GM12878 (cell line): Measurements from ENCODE around the gene ATP13A1. TPM values are rescaled to one million over a fixed set of nuclear protein-coding genes. Genes with fewer than 3 reads are reported as not detected.
"Not testable (repeated sequence)": the region's sequence is repeated elsewhere in the genome, so short reads cannot be mapped to it uniquely, and the experiment has no call there.

Experiments used
- ATAC-seq: fragments of 200-7000 bp; cut with Tn5 transposase; 3 replicates; pipeline ENCODE4 v1.9.1; 2020; ENCODE audit warnings: mild to moderate bottlenecking, moderate library complexity
- BruUV-seq: library from RNA; stranded (reverse); fragments of 400-500 nt; replicated peaks from 2 replicates; lab custom pipeline; 2021; lab: Mats Ljungman, UMichigan
- CTCF ChIA-PET: fragments of 300-600 bp; sonication (Branson Sonifier 250); formaldehyde crosslinking; extraction: SDS; loops from one replicate; lab custom pipeline; 2021; ENCODE audit warnings: inconsistent platforms; lab: Yijun Ruan, JAX
- POLR2A ChIA-PET: fragments of 350-600 bp; formaldehyde crosslinking; extraction: SDS; loops from one replicate; lab custom pipeline; 2021; ENCODE audit warnings: inconsistent platforms; lab: Charles Lee
- RAD21 ChIA-PET: fragments of 300-600 bp; sonication (Branson Sonifier 250); formaldehyde crosslinking; loops from one replicate; lab custom pipeline; 2023; ENCODE audit warnings: antibody characterized with exemption; ENCODE audit not compliant: unreplicated experiment; lab: Charles Lee
- SMC1A ChIA-PET: fragments of 300-600 bp; sonication (Branson Sonifier 250); formaldehyde crosslinking; loops from one replicate; lab custom pipeline; 2023; ENCODE audit not compliant: unreplicated experiment, uncharacterized antibody; lab: Charles Lee
- DNase-seq: peaks from one replicate; pipeline ENCODE4 v3.0.0-alpha.2; 2011; ENCODE audit warnings: low read depth, low spot score
- FAIRE-seq: peaks from 3 replicates; lab custom pipeline; 2011; peaks lifted over from hg19 to GRCh38; lab: Jason Lieb, UNC
- H2AFZ ChIP-seq: 2 replicates; pipeline ENCODE4 v1.6.0; 2011; ENCODE audit warnings: low read depth, low read length, control low read depth; ENCODE audit not compliant: control insufficient read depth
- H3K27ac ChIP-seq: 2 replicates; pipeline ENCODE4 v1.5.1; 2011; ENCODE audit warnings: control low read depth; ENCODE audit not compliant: control insufficient read depth, insufficient read depth
- H3K27me3 ChIP-seq, 2 experiments: replicated peaks in 1 of 2; 2 replicates each; pipeline versions ENCODE4 v1.6.0 to v1.6.1; 2011; ENCODE audit warnings: low read length in 1 of 2; ENCODE audit not compliant: control insufficient read depth in 2 of 2, insufficient read depth in 2 of 2
- H3K36me3 ChIP-seq, 2 experiments: 2 replicates each; pipeline ENCODE4 v1.5.1; 2011; ENCODE audit warnings: low read length in 1 of 2; ENCODE audit not compliant: control insufficient read depth in 2 of 2, insufficient read depth in 2 of 2
- H3K4me1 ChIP-seq: 2 replicates; pipeline ENCODE4 v1.6.1; 2011; ENCODE audit warnings: mild to moderate bottlenecking, low read length, moderate library complexity, mixed read lengths; ENCODE audit not compliant: control insufficient read depth, insufficient read depth
- H3K4me2 ChIP-seq: 2 replicates; pipeline ENCODE4 v1.6.0; 2011; ENCODE audit warnings: control low read depth; ENCODE audit not compliant: control insufficient read depth, insufficient read depth
- H3K4me3 ChIP-seq: fragments of 200-600 bp; sonication (generic); 2 replicates; pipeline ENCODE4 v1.5.1; 2016
- H3K79me2 ChIP-seq: 2 replicates; pipeline ENCODE4 v1.6.0; 2011; ENCODE audit warnings: low read length; ENCODE audit not compliant: control insufficient read depth, insufficient read depth
- H3K9ac ChIP-seq: 2 replicates; pipeline ENCODE4 v1.8.0; 2011; ENCODE audit warnings: low read length, control low read depth, mixed read lengths; ENCODE audit not compliant: control insufficient read depth, insufficient read depth
- H3K9me3 ChIP-seq: replicated peaks from 3 replicates; pipeline ENCODE4 v1.5.1; 2011; ENCODE audit warnings: mild to moderate bottlenecking, low read length; ENCODE audit not compliant: control insufficient read depth, insufficient read depth
- H4K20me1 ChIP-seq: 2 replicates; pipeline ENCODE4 v1.6.0; 2011; ENCODE audit not compliant: control insufficient read depth, insufficient read depth
- BHLHE40 ChIP-seq, 2 experiments: fragments of 450-650 bp in 1 of 2; IDR thresholded peaks; 2 replicates each; pipeline ENCODE4 v1.6.1; 2011 to 2017; ENCODE audit warnings: low read depth in 2 of 2, borderline replicate concordance in 1 of 2, improper control_type of control experiment in 1 of 2, low read length in 1 of 2, mild to moderate bottlenecking in 1 of 2
- CREB1 ChIP-seq: IDR thresholded peaks from 2 replicates; pipeline ENCODE4 v1.6.1; 2012; ENCODE audit warnings: low read depth, mild to moderate bottlenecking, inconsistent platforms
- HCFC1 ChIP-seq: fragments of 150-350 bp; IDR thresholded peaks from 2 replicates; pipeline ENCODE4 v1.6.1; 2014; ENCODE audit warnings: low read length
- PAX5 ChIP-seq: IDR thresholded peaks from 2 replicates; pipeline ENCODE4 v1.6.1; 2011; ENCODE audit warnings: low read depth, low read length, borderline replicate concordance
- POLR2A ChIP-seq: IDR thresholded peaks from 2 replicates; pipeline ENCODE4 v1.6.1; 2011; ENCODE audit warnings: low read depth, mild to moderate bottlenecking, low read length
- POLR2AphosphoS5 ChIP-seq: IDR thresholded peaks from 2 replicates; pipeline ENCODE4 v1.6.1; 2011; ENCODE audit warnings: mild to moderate bottlenecking, low read length, inconsistent platforms
- RAD51 ChIP-seq: fragments of 450-650 bp; IDR thresholded peaks from 2 replicates; pipeline ENCODE4 v1.6.1; 2016; ENCODE audit warnings: moderate library complexity, mild to moderate bottlenecking, inconsistent platforms
- RUNX3 ChIP-seq: IDR thresholded peaks from 2 replicates; pipeline ENCODE4 v1.6.1; 2012; ENCODE audit warnings: low read length, inconsistent platforms
- SMARCA5 ChIP-seq: fragments of 450-650 bp; IDR thresholded peaks from 2 replicates; pipeline ENCODE4 v1.6.1; 2017; ENCODE audit warnings: mild to moderate bottlenecking
- YY1 ChIP-seq: IDR thresholded peaks from 2 replicates; pipeline ENCODE4 v1.6.1; 2011; ENCODE audit warnings: low read depth, mild to moderate bottlenecking, low read length
- ZNF384 ChIP-seq: IDR thresholded peaks from 2 replicates; pipeline ENCODE4 v1.6.1; 2012; ENCODE audit warnings: low read depth, mild to moderate bottlenecking, low read length, improper control_type of control experiment, borderline replicate concordance
- WGBS: methylation state at CpG from one replicate; pipeline ENCODE4 v1.1.6; 2016; ENCODE audit warnings: low lambda C conversion rate; ENCODE audit not compliant: insufficient replicate concordance, insufficient coverage; ENCODE audit errors: missing lambda C conversion rate; 5-methylcytosine and 5-hydroxymethylcytosine counted together
- in situ Hi-C: fragments of 300-500 bp; cut with MboI; formaldehyde crosslinking; loops from 9 replicates; pipeline ENCODE4 v1.14.3; 2018; ENCODE audit warnings: mixed read lengths
- intact Hi-C: fragments of 100-400 bp; cut with micrococcal nuclease; formaldehyde crosslinking; loops from one replicate; pipeline ENCODE4 v1.14.2; 2022; ENCODE audit not compliant: unreplicated experiment
- polyA plus RNA-seq, 11 experiments: library from polyadenylated mRNA; depleted of rRNA in 4 of 11; unstranded in 6 of 11; stranded (reverse) in 5 of 11; fragments of >200 nt; fragmentation: Nextera tagmentation in 4 of 11; fragmentation: Illumina TruSeq in 1 of 11; extraction: Ambion mirVana in 4 of 11; extraction: Trizol in 1 of 11; gene quantifications; 1 replicate in 1 of 11; 2 replicates in 10 of 11; pipeline versions ENCODE4 v1.2.1 to v1.2.3, GENCODE V29; 2011 to 2016; ENCODE audit warnings: inconsistent platforms in 2 of 11, missing spikeins in 2 of 11, low read depth in 1 of 11
- total RNA-seq, 4 experiments: library from RNA; depleted of rRNA in 3 of 4; stranded (reverse); fragments of >200 nt in 3 of 4; fragmentation: Illumina TruSeq in 1 of 4; extraction: Trizol in 1 of 4; gene quantifications; 2 replicates each; pipeline versions ENCODE4 v1.2.1 to v1.2.3, GENCODE V29; 2013 to 2021
- TF ChIP-seq, protein P1 (sequence below): IDR thresholded peaks from 2 replicates; pipeline ENCODE4 v1.6.1; 2011; ENCODE audit warnings: borderline replicate concordance, low read depth, mild to moderate bottlenecking, moderate library complexity, mixed read lengths, low read length; ENCODE audit not compliant: insufficient read depth; ENCODE audit errors: extremely low read length
- TF ChIP-seq, protein P2 (sequence below): fragments of 450-650 bp; IDR thresholded peaks from 2 replicates; pipeline ENCODE4 v1.6.1; 2017; ENCODE audit warnings: mild to moderate bottlenecking, moderate library complexity
- TF ChIP-seq, protein P3 (sequence below): IDR thresholded peaks from 2 replicates; pipeline ENCODE4 v1.6.1; 2012; ENCODE audit warnings: low read depth, low read length, improper control_type of control experiment

The ATP13A1 gene
- total and polyA plus RNA-seq, 10 of the 15 experiments (the other 5 are each of a cell fraction or from before 2014, with no cell fraction given), result 0.37 to 91.0 (median 29.8) TPM

DNA sequence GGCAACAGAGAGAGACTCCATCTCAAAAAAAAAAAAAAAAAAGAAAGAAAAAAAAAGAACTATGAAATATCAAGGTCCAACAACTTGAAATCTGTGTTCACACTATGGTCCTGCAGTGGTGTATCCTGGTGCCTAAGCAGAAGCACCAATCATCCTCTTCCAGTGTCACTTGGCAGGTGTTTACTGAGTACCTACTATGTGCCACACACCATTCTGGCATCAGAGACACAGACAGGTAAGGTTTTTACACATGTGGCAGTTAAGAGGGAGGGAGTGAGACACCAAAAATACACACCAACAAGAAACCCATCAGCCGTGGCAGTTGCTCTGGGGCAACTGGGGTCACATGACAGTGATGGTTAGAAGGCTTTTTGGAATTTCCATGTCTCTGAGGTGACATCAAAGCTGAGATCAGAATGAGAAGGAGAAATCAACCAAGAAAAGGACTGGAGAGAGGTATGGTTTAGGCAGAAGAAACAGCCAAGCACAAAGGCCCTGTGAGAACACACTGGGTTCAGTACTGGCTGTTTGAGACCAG, 62.6 kb downstream of the ATP13A1 start (continued):
- TF ChIP-seq, protein P1, sequence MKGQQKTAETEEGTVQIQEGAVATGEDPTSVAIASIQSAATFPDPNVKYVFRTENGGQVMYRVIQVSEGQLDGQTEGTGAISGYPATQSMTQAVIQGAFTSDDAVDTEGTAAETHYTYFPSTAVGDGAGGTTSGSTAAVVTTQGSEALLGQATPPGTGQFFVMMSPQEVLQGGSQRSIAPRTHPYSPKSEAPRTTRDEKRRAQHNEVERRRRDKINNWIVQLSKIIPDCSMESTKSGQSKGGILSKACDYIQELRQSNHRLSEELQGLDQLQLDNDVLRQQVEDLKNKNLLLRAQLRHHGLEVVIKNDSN, result peak; percentile 27
- TF ChIP-seq HCFC1 (no peak), RAD51 (peak; percentile 65; the same call in 1 of the 2 replicates)

DNA sequence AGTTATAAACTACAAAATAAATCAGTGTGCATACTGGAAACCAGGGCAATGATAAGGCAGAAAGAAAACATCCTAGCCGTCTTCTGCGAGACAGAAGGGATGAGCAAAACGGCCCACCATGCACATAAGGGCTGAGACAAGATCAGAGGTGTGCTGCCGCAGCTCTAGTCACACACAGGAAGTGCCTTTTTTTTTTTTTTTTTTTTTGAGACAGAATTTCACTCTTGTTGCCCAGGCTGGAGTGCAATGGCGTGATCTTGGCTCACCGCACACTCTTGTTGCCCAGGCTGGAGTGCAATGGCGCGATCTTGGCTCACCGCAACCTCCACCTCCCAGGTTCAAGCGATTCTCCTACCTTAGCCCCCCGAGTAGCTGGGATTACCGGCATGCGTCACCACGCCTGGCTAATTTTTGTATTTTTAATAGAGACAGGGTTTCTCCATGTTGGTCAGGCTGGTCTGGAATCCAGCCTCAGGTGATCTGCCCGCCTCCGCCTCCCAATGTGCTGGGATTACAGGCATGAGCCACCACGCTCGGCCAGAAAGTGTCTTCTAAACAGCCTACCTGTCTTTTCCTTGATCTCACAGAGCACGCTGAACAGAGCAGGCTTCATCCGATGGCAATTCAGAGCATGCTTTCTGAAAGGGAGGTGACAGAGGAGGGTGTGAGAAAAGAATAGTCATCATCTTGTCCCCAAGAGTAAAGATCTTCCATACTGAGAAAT, 64.6 kb downstream of the ATP13A1 start:
- WGBS, result 4% methylated on average over 20 of the region's 20 CpGs
- H3K36me3 ChIP-seq, FAIRE-seq, BruUV-seq, H3K79me2 ChIP-seq, H3K9me3 ChIP-seq, H3K27me3 ChIP-seq, H4K20me1 ChIP-seq, in situ Hi-C loops: not testable (repeated sequence)
- ChIA-PET RAD21 (interaction anchor here (0.6 to 3.4 kb wide), 2 partner anchors 30 to 63 kb away, joined by 3 to 13 read pairs; no protein-coding TSS in a partner anchor), CTCF (interaction anchor here (1.0 kb wide), 1 partner anchor 13 kb away, joined by 3 read pairs; no protein-coding TSS in a partner anchor), SMC1A (interaction anchor here (0.7 to 2.3 kb wide), 4 partner anchors 9 to 50 kb away, joined by 3 to 5 read pairs (median 4); no protein-coding TSS in a partner anchor), POLR2A (interaction anchor here (0.6 to 2.9 kb wide), 9 partner anchors 9 to 301 kb away, joined by 3 to 18 read pairs (median 5); partner anchors contain the start of genes ATP13A1 and NDUFA13)
- H3K4me1 ChIP-seq, result peaks cover 63% of the 10 kb centered on the region
- ATAC-seq (peak; percentile 59), DNase-seq (peak; percentile 51)
- H3K9ac ChIP-seq, result peak overlapping the region; percentile 66
- H3K27ac ChIP-seq, result peak overlapping the region; percentile 81
- intact Hi-C loops, result loop anchor here (1.0 to 2.0 kb wide), 2 partner anchors 19 to 64 kb away; partner anchors contain the start of genes ATP13A1 and PBX4
- H2AFZ ChIP-seq, result peak overlapping the region; percentile 33
- H3K4me2 ChIP-seq, result peak overlapping the region; percentile 28
- H3K4me3 ChIP-seq, result 0 out of 2 replicates have a peak overlapping the region, but pooled peaks have one; percentile 7
- TF ChIP-seq POLR2AphosphoS5 (peak; percentile 44; the same call in 1 of the 2 replicates), YY1 (peak; percentile 62), BHLHE40 (IDR thresholded peaks at IDR 0.05; ENCODE audit: borderline replicate concordance in 1 of 2, low read depth in 2 of 2, low read length in 1 of 2) (0 out of 4 replicates have a peak, but pooled peaks of 1 of the 2 experiments have one; percentile 7), PAX5 (0 out of 2 replicates have a peak, but pooled peaks have one; percentile 20), ZNF384 (peak; percentile 80), POLR2A (peak; percentile 44; the same call in 1 of the 2 replicates), CREB1 (0 out of 2 replicates have a peak, but pooled peaks have one; percentile 3), SMARCA5 (0 out of 2 replicates have a peak, but pooled peaks have one; percentile 17), RUNX3 (peak; percentile 27; the same call in 1 of the 2 replicates)
- TF ChIP-seq, protein P2, sequence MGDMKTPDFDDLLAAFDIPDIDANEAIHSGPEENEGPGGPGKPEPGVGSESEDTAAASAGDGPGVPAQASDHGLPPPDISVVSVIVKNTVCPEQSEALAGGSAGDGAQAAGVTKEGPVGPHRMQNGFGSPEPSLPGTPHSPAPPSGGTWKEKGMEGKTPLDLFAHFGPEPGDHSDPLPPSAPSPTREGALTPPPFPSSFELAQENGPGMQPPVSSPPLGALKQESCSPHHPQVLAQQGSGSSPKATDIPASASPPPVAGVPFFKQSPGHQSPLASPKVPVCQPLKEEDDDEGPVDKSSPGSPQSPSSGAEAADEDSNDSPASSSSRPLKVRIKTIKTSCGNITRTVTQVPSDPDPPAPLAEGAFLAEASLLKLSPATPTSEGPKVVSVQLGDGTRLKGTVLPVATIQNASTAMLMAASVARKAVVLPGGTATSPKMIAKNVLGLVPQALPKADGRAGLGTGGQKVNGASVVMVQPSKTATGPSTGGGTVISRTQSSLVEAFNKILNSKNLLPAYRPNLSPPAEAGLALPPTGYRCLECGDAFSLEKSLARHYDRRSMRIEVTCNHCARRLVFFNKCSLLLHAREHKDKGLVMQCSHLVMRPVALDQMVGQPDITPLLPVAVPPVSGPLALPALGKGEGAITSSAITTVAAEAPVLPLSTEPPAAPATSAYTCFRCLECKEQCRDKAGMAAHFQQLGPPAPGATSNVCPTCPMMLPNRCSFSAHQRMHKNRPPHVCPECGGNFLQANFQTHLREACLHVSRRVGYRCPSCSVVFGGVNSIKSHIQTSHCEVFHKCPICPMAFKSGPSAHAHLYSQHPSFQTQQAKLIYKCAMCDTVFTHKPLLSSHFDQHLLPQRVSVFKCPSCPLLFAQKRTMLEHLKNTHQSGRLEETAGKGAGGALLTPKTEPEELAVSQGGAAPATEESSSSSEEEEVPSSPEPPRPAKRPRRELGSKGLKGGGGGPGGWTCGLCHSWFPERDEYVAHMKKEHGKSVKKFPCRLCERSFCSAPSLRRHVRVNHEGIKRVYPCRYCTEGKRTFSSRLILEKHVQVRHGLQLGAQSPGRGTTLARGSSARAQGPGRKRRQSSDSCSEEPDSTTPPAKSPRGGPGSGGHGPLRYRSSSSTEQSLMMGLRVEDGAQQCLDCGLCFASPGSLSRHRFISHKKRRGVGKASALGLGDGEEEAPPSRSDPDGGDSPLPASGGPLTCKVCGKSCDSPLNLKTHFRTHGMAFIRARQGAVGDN, result peak; percentile 75
- TF ChIP-seq, protein P3, sequence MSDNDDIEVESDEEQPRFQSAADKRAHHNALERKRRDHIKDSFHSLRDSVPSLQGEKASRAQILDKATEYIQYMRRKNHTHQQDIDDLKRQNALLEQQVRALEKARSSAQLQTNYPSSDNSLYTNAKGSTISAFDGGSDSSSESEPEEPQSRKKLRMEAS, result 0 out of 2 replicates have a peak, but pooled peaks have one; percentile 27
